ENCODE measurements around the gene C16orf95. TPM values are rescaled to one million over a fixed set of nuclear protein-coding genes. Genes with fewer than 3 reads are reported as not detected.

C16orf95 gene
- total RNA-seq, 1 donor from 2014 or later = 4.8 TPM

DNA sequence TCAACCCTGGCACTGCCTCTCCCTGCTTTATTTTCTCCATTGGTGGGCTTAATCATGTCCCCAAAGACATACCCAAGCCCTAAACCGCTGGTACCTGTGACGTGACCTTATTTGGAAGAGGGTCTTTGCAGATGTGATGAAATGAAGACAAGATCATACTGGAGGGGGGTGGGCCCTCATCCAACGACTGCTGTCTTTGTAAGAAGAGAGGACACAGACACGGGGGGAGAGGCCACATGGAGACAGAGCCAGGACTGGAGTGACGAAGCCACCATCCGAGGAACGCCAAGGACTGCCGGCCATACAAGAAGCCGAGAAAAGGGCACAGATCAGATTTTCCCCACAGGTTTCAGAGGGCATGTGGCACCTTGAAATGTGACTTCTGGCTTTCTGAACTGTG, 62.5 kb downstream of the C16orf95 start:
- no peak overlapping the region for H3K4me2 ChIP-seq
- no peak for TF ChIP-seq EZH2 (IDR thresholded peaks at IDR 0.05)
- TF ChIP-seq CTCF (IDR thresholded peaks at IDR 0.05) = no peak
- TF ChIP-seq EZH2phosphoT487 (IDR thresholded peaks at IDR 0.05) = no peak
- H3K9me3 ChIP-seq (ENCODE audit: low read depth) = no peaks in the 10 kb centered on the region
- no peaks in the 10 kb centered on the region for H3K36me3 ChIP-seq
- no peaks in the 10 kb centered on the region for H4K20me1 ChIP-seq (ENCODE audit: low read depth)
- no peak for DNase-seq (ENCODE audit: low spot score)
- no peak overlapping the region for H3K27ac ChIP-seq
- Mint-ChIP-seq H3K4me3 (no peak overlapping the region), H3K36me3 (no peaks in the 10 kb centered on the region), H3K9me3 (no peaks in the 10 kb centered on the region), H3K4me1 (peaks cover 17% of the 10 kb centered on the region), H3K27ac (peak overlapping the region; percentile 8), H3K27me3 (ENCODE audit: insufficient read depth, low read depth) (peaks cover 5% of the 10 kb centered on the region)
- H3K4me1 ChIP-seq = no peaks in the 10 kb centered on the region
- H2AFZ ChIP-seq (replicated peaks) = no peak overlapping the region
- H3F3A ChIP-seq (ENCODE audit: low read depth) = no peaks in the 10 kb centered on the region
- H3K9ac ChIP-seq = no peak overlapping the region
- no peaks in the 10 kb centered on the region for H3K27me3 ChIP-seq
- H3K4me3 ChIP-seq = no peak overlapping the region
- H3K79me2 ChIP-seq (ENCODE audit: low read depth) = no peaks in the 10 kb centered on the region

DNA sequence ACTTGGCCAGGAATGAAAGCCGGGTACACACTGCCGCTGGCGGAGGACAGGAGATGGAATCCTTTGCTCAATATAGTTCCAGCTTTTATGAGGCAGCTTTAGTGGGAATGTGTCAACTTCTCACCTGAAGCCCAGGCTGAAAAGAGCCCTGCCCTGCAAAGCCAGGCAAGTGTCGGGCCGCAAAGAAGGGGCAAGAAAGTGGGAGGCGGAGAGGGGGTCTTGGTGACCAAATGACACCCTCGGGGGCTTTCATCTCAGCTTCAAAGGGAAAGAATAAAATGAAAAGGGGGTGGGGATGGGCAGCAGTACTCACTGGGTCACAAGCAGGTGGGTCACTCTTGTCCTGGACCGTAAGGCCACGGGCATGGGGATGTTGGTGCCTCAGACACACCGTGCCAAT, 62.9 kb downstream of the C16orf95 start:
- Mint-ChIP-seq H3K9me3 (no peaks in the 10 kb centered on the region), H3K4me1 (peaks cover 17% of the 10 kb centered on the region), H3K4me3 (no peak overlapping the region), H3K27me3 (ENCODE audit: insufficient read depth, low read depth) (peaks cover 5% of the 10 kb centered on the region), H3K36me3 (no peaks in the 10 kb centered on the region), H3K27ac (peak overlapping the region; percentile 82)
- Histone ChIP-seq H3K36me3 (no peaks in the 10 kb centered on the region), H3K4me3 (no peak overlapping the region), H4K20me1 (ENCODE audit: low read depth) (no peaks in the 10 kb centered on the region), H3K4me2 (no peak overlapping the region), H3F3A (ENCODE audit: low read depth) (no peaks in the 10 kb centered on the region), H3K27ac (no peak overlapping the region), H3K9ac (no peak overlapping the region), H3K27me3 (no peaks in the 10 kb centered on the region), H3K9me3 (ENCODE audit: low read depth) (no peaks in the 10 kb centered on the region), H2AFZ (replicated peaks) (no peak overlapping the region), H3K4me1 (no peaks in the 10 kb centered on the region), H3K79me2 (ENCODE audit: low read depth) (no peaks in the 10 kb centered on the region)
- no peak for DNase-seq (ENCODE audit: low spot score)
- TF ChIP-seq EZH2 (IDR thresholded peaks at IDR 0.05) (no peak), CTCF (IDR thresholded peaks at IDR 0.05) (no peak)

DNA sequence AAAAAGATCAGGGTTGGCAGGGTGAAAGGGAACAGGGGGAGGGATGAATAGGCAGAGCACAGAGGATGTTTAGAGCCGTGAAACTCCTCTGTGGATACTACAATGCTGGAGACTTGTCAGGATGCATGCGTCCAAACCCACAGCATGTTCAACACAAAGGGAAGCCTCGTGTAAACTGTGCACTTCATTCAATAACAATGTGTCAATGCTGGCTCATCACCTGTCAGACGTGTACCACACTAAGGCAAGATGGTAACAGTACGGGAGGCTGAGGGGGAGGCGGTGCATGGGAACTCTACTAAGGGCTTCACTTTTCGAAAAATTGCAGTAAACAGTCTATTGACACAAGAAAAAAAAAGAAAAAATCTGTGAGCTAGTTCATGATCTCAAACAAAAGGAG, 63.7 kb downstream of the C16orf95 start:
- Mint-ChIP-seq H3K4me3 (no peak overlapping the region), H3K27ac (no peak overlapping the region), H3K36me3 (no peaks in the 10 kb centered on the region), H3K27me3 (ENCODE audit: insufficient read depth, low read depth) (peaks cover 5% of the 10 kb centered on the region), H3K4me1 (peaks cover 17% of the 10 kb centered on the region), H3K9me3 (no peaks in the 10 kb centered on the region)
- Histone ChIP-seq H3F3A (ENCODE audit: low read depth) (no peaks in the 10 kb centered on the region), H3K4me2 (no peak overlapping the region), H3K36me3 (no peaks in the 10 kb centered on the region), H3K9ac (no peak overlapping the region), H4K20me1 (ENCODE audit: low read depth) (no peaks in the 10 kb centered on the region), H3K9me3 (ENCODE audit: low read depth) (no peaks in the 10 kb centered on the region), H3K4me3 (no peak overlapping the region), H3K27ac (no peak overlapping the region), H3K4me1 (no peaks in the 10 kb centered on the region), H3K79me2 (ENCODE audit: low read depth) (no peaks in the 10 kb centered on the region), H3K27me3 (no peaks in the 10 kb centered on the region), H2AFZ (replicated peaks) (no peak overlapping the region)
- DNase-seq (ENCODE audit: low spot score) = no peak
- no peak for TF ChIP-seq EZH2 (IDR thresholded peaks at IDR 0.05)
- no peak for TF ChIP-seq EZH2phosphoT487 (IDR thresholded peaks at IDR 0.05)
- TF ChIP-seq CTCF (IDR thresholded peaks at IDR 0.05) = no peak

Small RNA genes lying within 50 kb of the gene (small RNA-seq; reads per million reads assigned to genes)
- gene AC010531.2 = not detected

Other genes with a start within 250 kb of the C16orf95 start
- 5.8 and 19.8 TPM in 2 replicates for gene FBXO31, start 66.4 kb upstream of the C16orf95 start, total RNA-seq (ENCODE audit: low replicate concordance)
- gene MAP1LC3B, start 74.9 kb upstream of the C16orf95 start, total RNA-seq (ENCODE audit: low replicate concordance) = 32.5 and 39.1 TPM in 2 replicates
- 10.3 and 11.7 TPM in 2 replicates for gene ZCCHC14, start 175.6 kb upstream of the C16orf95 start, total RNA-seq (ENCODE audit: low replicate concordance)